Islet precursor cell (in vitro differentiated cells): ENCODE data around the gene LMBR1.
A peak's percentile ranks its signal among the peaks of the same experiment; 100 is the strongest.
"Not testable (repeated sequence)": the region's sequence is repeated elsewhere in the genome, so short reads cannot be mapped to it uniquely, and the experiment has no call there.

Source experiments
- DNase-seq: peaks from one replicate; pipeline ENCODE4 v3.0.0-alpha.2; 2018

LMBR1 gene

GRCh38 chr7:156752367-156753228, 140.4 kb downstream of the LMBR1 start:
- peak; percentile 69 for DNase-seq

DNA sequence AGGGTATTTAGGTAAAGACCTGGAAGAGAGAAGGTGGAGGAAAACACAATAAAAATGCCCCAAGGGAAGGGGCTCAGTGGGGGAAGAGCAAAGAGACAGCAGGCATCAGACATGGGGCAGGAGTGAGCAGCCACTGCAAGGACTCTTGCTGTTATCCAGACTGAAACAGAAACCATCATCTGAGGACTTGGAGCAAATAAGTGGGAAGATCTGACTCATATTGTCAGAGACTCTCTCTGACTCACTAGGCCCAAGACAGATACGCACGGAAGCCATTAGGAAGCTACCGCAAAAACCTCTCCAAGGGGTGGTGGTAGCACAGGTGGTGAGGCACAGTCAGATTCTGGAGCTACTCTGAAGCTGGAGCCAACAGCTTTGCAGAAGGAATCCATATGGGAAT, 141.7 kb downstream of the LMBR1 start:
- DNase-seq: peak; percentile 59

GRCh38 chr7:156747718-156748117, 145.3 kb downstream of the LMBR1 start:
- DNase-seq: no peak

DNA sequence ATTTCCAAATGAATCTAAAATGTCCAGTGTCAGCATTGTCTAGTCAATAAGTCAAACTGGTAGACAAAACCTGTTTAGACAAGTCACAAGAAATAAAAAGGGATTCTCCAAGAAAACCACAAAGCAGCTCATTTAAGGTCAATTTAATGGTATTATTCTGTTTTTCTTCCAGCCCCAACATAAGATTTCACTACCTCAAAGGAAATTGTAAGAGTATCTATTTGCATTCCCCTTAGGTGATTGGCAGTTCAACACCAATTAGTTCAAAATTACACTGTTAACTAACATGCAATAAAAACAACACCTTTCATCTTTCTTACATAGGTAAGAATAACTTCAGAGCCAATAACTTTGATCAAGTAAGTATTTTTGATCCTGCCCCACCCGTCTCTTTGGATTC, 146.1 kb downstream of the LMBR1 start:
- DNase-seq: no peak

DNA sequence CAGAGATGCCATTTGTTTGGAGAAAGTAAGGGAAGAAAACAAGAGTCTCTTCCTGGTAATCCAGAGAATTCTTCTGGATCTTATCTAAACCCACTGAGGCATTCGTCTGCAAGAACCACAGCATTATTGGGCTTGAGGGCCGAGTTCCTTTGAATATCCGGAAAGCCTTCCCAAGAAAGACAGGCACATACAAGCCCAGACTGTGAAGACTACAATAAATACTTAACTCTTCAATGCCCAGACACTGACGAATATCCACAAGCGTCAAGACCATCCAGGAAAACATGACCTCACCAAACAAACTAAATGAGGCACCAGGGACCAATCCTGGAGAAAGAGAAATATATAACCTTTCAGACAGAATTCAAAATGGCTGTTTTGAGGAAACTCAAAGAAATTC, 153.4 kb downstream of the LMBR1 start:
- DNase-seq: no peak

DNA sequence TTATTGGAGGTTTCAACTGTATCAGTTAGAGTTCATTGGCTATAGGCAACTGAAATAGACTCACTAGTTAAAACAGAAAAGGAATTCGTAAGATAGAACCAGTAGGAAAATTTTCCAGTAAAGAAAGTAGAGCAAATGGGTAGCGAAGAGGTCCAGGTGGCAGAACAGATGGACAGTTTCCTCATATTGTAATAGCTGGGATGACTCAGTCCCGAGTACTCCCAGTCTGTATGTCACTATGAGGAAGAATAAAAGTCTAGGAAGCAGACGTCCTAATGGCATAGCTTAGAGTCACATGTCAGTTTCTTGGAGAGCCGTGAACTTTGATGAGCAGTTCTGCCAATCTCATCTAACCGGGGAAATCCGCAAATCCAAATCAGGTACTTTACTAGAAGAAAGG, 157.1 kb downstream of the LMBR1 start:
- no peak for DNase-seq

DNA sequence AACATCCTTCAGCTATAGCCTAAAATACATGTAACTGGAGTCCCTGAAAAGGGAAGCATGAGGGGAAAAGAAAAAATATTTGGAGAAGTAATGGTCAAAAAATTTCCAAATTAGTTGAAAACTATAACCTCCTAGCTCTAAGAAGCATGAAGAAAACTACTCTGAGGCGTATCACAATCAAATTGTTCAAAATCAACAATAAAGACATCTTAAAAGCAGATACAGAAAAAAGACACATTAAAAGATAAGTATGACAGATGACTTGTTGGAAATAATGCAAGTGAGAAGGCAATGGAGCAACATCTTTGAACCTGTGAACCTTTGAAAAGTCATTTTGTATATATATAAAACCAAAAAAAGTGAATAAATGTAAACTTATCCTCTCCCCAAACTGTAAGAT, 159.3 kb downstream of the LMBR1 start:
- DNase-seq: no peak

DNA sequence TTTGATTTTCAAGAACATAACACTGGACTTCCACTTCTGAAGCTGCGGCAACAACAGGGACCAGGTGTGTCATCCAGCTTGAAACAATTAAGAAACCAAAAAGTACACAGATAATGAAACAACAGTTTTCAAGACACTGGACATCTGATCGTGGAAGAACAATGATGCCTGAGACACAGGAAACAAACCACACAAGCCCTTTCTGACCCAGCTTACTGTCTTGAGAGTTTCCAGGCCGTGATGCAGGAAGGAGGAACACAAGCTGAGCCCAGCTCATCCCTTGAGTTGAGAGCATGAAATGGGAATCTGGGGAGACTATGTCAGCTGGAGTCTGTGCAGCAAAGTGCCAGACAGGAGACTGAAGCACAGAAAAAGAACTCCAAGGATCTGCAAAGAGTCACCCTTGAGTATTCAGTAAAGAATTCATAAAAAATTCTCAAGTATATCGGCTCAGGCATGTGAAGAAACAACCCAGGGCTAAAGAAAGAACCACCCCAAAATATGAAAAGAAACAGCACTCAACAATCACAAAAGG, 160.8 kb downstream of the LMBR1 start:
- DNase-seq: no peak

GRCh38 chr7:156731651-156732050, 161.3 kb downstream of the LMBR1 start:
- DNase-seq: no peak

- DNase-seq: no peak
These were observed 167.0 kb downstream of the LMBR1 start for GRCh38 chr7:156725936-156726335.

DNA sequence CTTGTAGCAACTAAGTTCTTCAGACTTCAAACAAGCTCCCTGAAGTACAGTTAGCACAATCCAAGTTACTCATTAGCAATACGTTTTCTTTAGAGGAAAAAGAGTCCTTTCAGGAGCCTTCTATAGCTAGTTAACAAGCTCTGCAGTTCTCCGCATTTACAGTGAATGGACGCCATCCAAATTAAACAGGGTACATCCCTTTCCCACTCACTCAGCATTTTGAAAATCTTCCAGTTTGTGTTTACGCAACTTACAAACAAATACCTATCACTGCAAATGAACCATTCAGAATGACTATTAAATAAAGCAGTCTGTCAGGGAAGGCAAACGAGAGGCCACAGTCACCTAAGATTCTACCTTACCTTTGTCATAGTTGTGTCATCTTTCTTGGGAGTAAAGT, 167.9 kb downstream of the LMBR1 start:
- no peak for DNase-seq

DNA sequence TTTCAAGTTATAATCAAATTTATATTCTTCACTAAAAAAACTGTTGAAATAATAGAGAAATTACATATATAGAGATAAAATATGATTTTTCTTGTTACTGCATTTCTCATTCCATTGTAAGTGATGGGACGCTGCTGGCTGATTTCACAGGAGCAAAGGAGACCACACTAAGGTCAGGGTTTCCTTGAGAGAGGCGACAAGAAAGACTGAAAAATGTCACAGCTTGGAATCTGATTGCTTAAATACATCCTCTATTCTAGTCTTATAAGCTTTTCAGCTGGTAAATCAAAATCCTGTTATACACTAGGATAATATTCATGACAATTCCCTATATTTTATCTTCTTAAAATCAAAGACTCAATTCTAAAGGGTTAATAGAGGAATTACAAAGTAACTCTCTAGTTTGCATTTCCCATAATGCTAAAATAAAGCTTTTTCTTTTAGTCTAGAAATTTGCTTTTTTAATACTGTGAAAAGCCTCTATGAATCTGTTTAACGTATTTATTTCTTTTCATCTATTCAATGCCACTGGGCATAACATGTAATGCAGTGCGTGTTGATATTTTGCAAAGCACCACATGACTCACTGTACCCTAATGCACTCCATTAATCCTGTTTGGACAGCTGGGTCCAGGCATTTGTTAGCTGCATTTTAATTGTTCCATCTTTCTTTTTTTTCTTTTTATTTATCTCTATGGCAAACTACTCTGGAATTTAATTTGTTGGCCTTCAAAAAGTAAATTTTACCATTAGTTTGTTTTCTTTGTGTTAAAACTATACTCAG, 170.7 kb downstream of the LMBR1 start:
- no peak for DNase-seq

- DNase-seq: no peak
These were observed 189.1 kb downstream of the LMBR1 start for GRCh38 chr7:156703773-156704482.

- DNase-seq: no peak
These were observed 189.8 kb downstream of the LMBR1 start for GRCh38 chr7:156703209-156703608.

DNA sequence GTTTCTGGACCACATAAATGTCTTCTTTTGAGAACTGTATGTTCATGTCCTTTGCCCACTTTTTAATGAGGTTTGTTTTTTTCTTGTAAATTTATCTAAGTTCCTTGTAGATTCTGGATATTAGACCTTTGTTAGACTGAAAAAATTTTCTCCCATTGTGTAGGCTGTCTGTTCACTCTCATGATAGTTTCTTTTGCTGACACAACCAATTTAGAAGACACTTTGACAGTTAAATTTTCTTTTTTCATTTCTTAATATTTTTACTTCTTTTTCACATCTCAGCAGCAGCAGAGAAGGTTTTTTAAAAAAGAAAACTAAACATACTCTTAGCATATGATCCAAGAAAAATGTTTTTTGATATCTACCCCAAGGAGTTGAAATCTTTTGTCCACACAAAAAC, 190.6 kb downstream of the LMBR1 start:
- DNase-seq: no peak

DNA sequence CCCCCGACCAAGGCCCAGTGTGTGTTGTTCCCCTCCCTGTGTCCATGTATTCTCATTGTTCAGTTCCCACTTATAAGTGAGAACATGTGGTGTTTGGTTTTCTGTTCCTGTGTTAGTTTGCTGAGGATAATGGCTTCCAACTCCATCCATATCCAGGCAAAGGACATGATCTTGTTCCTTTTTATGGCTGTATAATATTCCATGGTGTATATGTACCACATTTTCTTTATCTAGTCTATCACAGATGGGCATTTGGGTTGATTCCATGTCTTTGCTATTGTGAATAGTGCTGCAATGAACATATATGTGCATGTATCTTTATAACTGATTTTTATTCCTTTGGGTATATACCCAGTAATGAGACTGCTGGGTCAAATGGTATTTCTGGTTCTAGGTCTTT, 191.2 kb downstream of the LMBR1 start:
- DNase-seq: not testable (repeated sequence)

GRCh38 chr7:156698512-156698911, 194.5 kb downstream of the LMBR1 start:
- DNase-seq: not testable (repeated sequence)

DNA sequence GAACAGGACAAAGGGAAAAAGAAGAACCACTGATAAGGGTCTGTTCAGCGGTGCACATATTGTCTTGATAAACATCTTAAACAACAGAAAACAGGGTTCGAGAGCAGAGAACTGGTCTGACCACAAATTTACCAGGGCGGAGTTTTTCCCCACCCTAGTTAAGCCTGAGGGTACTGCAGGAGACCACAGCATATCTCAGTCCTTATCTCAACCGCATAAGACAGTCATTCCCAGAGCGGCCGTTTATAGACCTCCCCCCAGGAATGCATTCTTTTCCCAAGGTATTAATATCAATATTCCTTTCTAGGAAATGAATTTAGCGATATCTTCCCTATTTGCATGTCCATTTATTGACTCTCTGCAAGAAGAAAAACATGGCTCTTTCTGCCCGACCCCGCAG, 195.7 kb downstream of the LMBR1 start:
- DNase-seq: not testable (repeated sequence)

- DNase-seq: no peak
These were observed 199.4 kb downstream of the LMBR1 start for GRCh38 chr7:156693627-156694026.

DNA sequence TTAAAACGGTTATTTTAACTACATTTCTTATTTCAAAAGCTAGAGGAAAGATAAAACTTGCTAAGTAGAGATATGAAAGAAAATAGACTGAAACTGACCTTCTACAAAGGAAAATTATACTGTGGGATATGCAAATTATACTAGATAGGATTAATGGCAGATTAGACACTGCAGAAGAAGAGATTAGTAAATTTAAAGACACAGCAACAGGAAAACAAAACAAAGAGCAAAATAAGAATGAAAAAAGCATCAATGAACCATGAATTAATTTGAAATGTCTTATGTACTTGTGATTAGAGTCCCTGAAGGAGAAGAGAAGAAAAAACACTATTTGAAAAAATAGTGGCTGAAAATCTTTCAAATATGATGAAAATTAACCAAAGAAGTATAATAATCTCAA, 200.1 kb downstream of the LMBR1 start:
- DNase-seq: no peak

DNA sequence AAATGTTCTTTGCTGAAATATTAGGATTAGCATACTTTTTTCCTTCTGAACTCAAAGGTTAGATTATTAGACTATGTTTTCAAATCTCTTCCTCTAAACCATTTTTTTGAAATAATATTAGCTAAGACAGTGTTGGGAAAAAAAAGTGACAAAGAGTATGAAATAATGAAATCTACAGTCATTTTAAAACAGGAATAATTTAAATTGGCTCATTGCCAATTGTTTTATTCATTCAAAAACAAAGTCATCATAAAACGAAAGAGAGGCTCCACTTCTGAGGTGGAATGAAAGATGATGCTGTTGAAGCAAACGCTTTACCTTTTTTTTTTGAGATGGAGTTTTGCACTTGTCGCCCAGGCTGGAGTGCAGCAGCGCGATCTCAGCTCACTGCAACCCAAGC, 201.2 kb downstream of the LMBR1 start:
- DNase-seq: no peak

- no peak for DNase-seq
These were observed 208.3 kb downstream of the LMBR1 start for GRCh38 chr7:156684661-156685060.

DNA sequence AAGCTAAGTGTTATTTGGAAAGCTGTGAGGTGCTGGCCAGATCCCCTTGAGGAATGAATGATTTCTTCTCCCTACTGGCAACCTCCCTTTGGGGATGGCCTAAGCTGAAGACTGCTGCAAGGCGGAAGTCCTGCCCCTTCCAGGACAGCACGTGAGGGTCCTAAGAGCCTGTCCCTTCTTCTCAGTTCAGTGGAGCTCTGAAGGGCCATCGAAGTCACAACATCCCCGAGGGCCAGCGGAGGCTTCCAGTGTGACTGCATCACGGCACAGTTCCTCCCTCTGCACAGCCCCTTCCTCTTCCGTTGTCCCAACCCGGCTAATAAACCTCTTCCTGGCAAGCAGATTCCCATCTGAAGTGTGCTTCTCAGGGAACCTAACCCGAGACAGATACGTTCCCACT, 208.7 kb downstream of the LMBR1 start:
- no peak for DNase-seq
